IMR-90 (cell line): ENCODE measurements around the gene BFSP1. TPM values are rescaled to one million over a fixed set of nuclear protein-coding genes. Genes with fewer than 3 reads are reported as not detected.

Source experiments
- ATAC-seq: fragments of 200-7000 bp; cut with Tn5 transposase; 2 replicates; pipeline ENCODE4 v1.9.1; 2020; ENCODE audit warnings: low read depth, mild to moderate bottlenecking, moderate library complexity
- BruUV-seq: library from RNA; stranded (reverse); fragments of 400-500 nt; replicated peaks from 2 replicates; lab custom pipeline; 2021; lab: Mats Ljungman, UMichigan
- CTCF ChIA-PET: fragments of 300-600 bp; formaldehyde crosslinking; extraction: SDS; loops from one replicate; lab custom pipeline; 2021; ENCODE audit warnings: antibody characterized with exemption; lab: Yijun Ruan, JAX
- POLR2A ChIA-PET: fragments of 300-600 bp; sonication (Branson Sonifier 250); formaldehyde crosslinking; loops from one replicate; lab custom pipeline; 2022; ENCODE audit warnings: antibody characterized with exemption; ENCODE audit not compliant: unreplicated experiment; lab: Charles Lee
- DNase-seq: peaks from one replicate; pipeline ENCODE4 v3.0.0; 2013
- H2AFZ ChIP-seq: replicated peaks from 2 replicates; pipeline ENCODE3; 2013; ENCODE audit warnings: low read length, mild to moderate bottlenecking; ENCODE audit not compliant: poor library complexity
- H2AK5ac ChIP-seq: 2 replicates; pipeline ENCODE4 v1.6.1; 2013; ENCODE audit warnings: low read depth, low read length, inconsistent platforms
- H2AK9ac ChIP-seq: replicated peaks from 2 replicates; pipeline ENCODE3; 2013; ENCODE audit warnings: mild to moderate bottlenecking, low read depth, low read length, moderate library complexity; ENCODE audit not compliant: poor library complexity
- H2BK120ac ChIP-seq: 2 replicates; pipeline ENCODE4 v1.6.1; 2013; ENCODE audit warnings: low read depth, low read length, inconsistent platforms
- H2BK15ac ChIP-seq: 3 replicates; pipeline ENCODE4 v1.6.1; 2013; ENCODE audit warnings: low read depth, low read length, inconsistent platforms
- H2BK20ac ChIP-seq: 2 replicates; pipeline ENCODE4 v1.6.1; 2013; ENCODE audit warnings: low read depth, mild to moderate bottlenecking, inconsistent platforms, low read length, moderate library complexity
- H2BK5ac ChIP-seq: 2 replicates; pipeline ENCODE4 v1.6.1; 2013; ENCODE audit warnings: mild to moderate bottlenecking, low read depth, low read length, inconsistent platforms; ENCODE audit not compliant: poor library complexity, severe bottlenecking
- H3K14ac ChIP-seq: replicated peaks from 2 replicates; pipeline ENCODE4 v1.6.1; 2013; ENCODE audit warnings: low read depth, low read length, inconsistent platforms
- H3K18ac ChIP-seq: 2 replicates; pipeline ENCODE4 v1.6.1; 2013; ENCODE audit warnings: low read depth, low read length, control low read depth
- H3K23ac ChIP-seq: 2 replicates; pipeline ENCODE4 v1.6.1; 2013; ENCODE audit warnings: low read depth, low read length, inconsistent platforms
- H3K27ac ChIP-seq: 2 replicates; pipeline ENCODE4 v1.5.1; 2013; ENCODE audit warnings: mild to moderate bottlenecking, control low read depth, low read length; ENCODE audit not compliant: insufficient read depth
- H3K27me3 ChIP-seq: 2 replicates; pipeline ENCODE4 v1.6.1; 2013; ENCODE audit warnings: low read length; ENCODE audit not compliant: control insufficient read depth, insufficient read depth
- H3K36me3 ChIP-seq: 2 replicates; pipeline ENCODE4 v1.6.1; 2013; ENCODE audit warnings: low read length, mixed read lengths; ENCODE audit not compliant: control insufficient read depth, insufficient read depth
- H3K4ac ChIP-seq: 2 replicates; pipeline ENCODE4 v1.6.1; 2013; ENCODE audit warnings: low read depth, low read length, inconsistent platforms
- H3K4me1 ChIP-seq: 2 replicates; pipeline ENCODE4 v1.6.1; 2013; ENCODE audit warnings: low read length, mixed read lengths; ENCODE audit not compliant: control insufficient read depth, insufficient read depth
- H3K4me2 ChIP-seq: 2 replicates; pipeline ENCODE4 v1.6.1; 2013; ENCODE audit warnings: low read depth, mild to moderate bottlenecking, control low read depth, low read length, moderate library complexity
- H3K4me3 ChIP-seq: 2 replicates; pipeline ENCODE4 v1.5.1; 2013; ENCODE audit warnings: low read depth, mild to moderate bottlenecking, control low read depth, low read length, moderate library complexity; ENCODE audit not compliant: insufficient read depth
- H3K56ac ChIP-seq: 2 replicates; pipeline ENCODE4 v1.6.1; 2013; ENCODE audit warnings: low read length, inconsistent platforms; ENCODE audit not compliant: insufficient read depth; ENCODE audit errors: extremely low read depth
- H3K79me1 ChIP-seq, 2 experiments: 2 replicates each; pipeline ENCODE4 v1.6.1; 2013; ENCODE audit warnings: low read length in 2 of 2, inconsistent platforms in 1 of 2, low read depth in 1 of 2
- H3K9ac ChIP-seq: 2 replicates; pipeline ENCODE4 v1.6.1; 2013; ENCODE audit warnings: low read depth, low read length, control low read depth
- H3K9me1 ChIP-seq: 2 replicates; pipeline ENCODE4 v1.6.1; 2013; ENCODE audit warnings: low read length, inconsistent platforms; ENCODE audit not compliant: insufficient read depth
- H3K9me3 ChIP-seq: 2 replicates; pipeline ENCODE4 v1.6.1; 2013; ENCODE audit warnings: low read length; ENCODE audit not compliant: control insufficient read depth, insufficient read depth
- H4K20me1 ChIP-seq: 2 replicates; pipeline ENCODE4 v1.6.1; 2013; ENCODE audit warnings: low read length, inconsistent platforms; ENCODE audit not compliant: insufficient read depth
- H4K5ac ChIP-seq: 2 replicates; pipeline ENCODE4 v1.6.1; 2013; ENCODE audit warnings: mild to moderate bottlenecking, low read depth, low read length, control low read depth
- H4K8ac ChIP-seq, 2 experiments: 2 replicates each; pipeline ENCODE4 v1.6.1; 2013; ENCODE audit warnings: low read depth in 2 of 2, low read length in 2 of 2, control low read depth in 1 of 2, inconsistent platforms in 1 of 2
- H4K91ac ChIP-seq: 2 replicates; pipeline ENCODE4 v1.6.1; 2013; ENCODE audit warnings: low read depth, low read length, inconsistent platforms; ENCODE audit not compliant: insufficient read depth
- CEBPB ChIP-seq: IDR thresholded peaks from 2 replicates; pipeline ENCODE4 v1.6.1; 2012; ENCODE audit warnings: low read depth, low read length, improper control_type of control experiment
- CHD1 ChIP-seq: IDR thresholded peaks from 2 replicates; pipeline ENCODE4 v1.6.1; 2012; ENCODE audit warnings: low read depth, low read length, improper control_type of control experiment
- FOS ChIP-seq: fragments of 150-350 bp; IDR thresholded peaks from 2 replicates; pipeline ENCODE4 v1.6.1; 2016; ENCODE audit warnings: low read depth, low read length
- MAZ ChIP-seq: IDR thresholded peaks from 2 replicates; pipeline ENCODE4 v1.6.1; 2012; ENCODE audit warnings: low read depth, mild to moderate bottlenecking, low read length, improper control_type of control experiment, moderate library complexity, borderline replicate concordance
- MXI1 ChIP-seq: IDR thresholded peaks from 2 replicates; pipeline ENCODE4 v1.6.1; 2012; ENCODE audit warnings: low read depth, mild to moderate bottlenecking, low read length, moderate library complexity, borderline replicate concordance
- POLR2A ChIP-seq: IDR thresholded peaks from 2 replicates; pipeline ENCODE4 v1.6.1; 2012; ENCODE audit warnings: mild to moderate bottlenecking, low read depth, low read length
- RCOR1 ChIP-seq: IDR thresholded peaks from 2 replicates; pipeline ENCODE4 v1.6.1; 2012; ENCODE audit warnings: mild to moderate bottlenecking, low read length, improper control_type of control experiment; ENCODE audit not compliant: insufficient replicate concordance
- SMC3 ChIP-seq: fragments of 150-350 bp; IDR thresholded peaks from 2 replicates; pipeline ENCODE4 v1.6.1; 2016; ENCODE audit warnings: low read depth, mild to moderate bottlenecking, antibody characterized with exemption, low read length, moderate library complexity
- WGBS, 2 experiments: methylation state at CpG; one replicate each; pipeline versions ENCODE4 v1.1.5 to v1.1.7; 2013; ENCODE audit warnings: missing lambda C conversion rate in 2 of 2; ENCODE audit not compliant: insufficient read length in 1 of 2; ENCODE audit errors: extremely low coverage in 2 of 2; 5-methylcytosine and 5-hydroxymethylcytosine counted together
- dilution Hi-C: fragments of 300-500 bp; cut with HindIII; formaldehyde crosslinking; loops from one replicate; pipeline ENCODE4 v1.14.3; 2018; ENCODE audit warnings: low sequenced_read_pairs; ENCODE audit not compliant: unreplicated experiment
- in situ Hi-C: fragments of 300-500 bp; cut with MboI; formaldehyde crosslinking; loops from 3 replicates; pipeline ENCODE4 v1.14.3; 2019; ENCODE audit warnings: low sequenced_read_pairs, inconsistent platforms, mixed read lengths
- intact Hi-C: fragments of 100-400 bp; cut with micrococcal nuclease; formaldehyde crosslinking; loops from 2 replicates; pipeline ENCODE4 v1.10.0; 2022
- polyA plus RNA-seq, 3 experiments: library from polyadenylated mRNA; depleted of rRNA; stranded (reverse); fragments of >200 nt; gene quantifications; 2 replicates each; pipeline ENCODE4 v1.2.3, GENCODE V29; 2012; ENCODE audit warnings: low replicate concordance in 1 of 3
- total RNA-seq: library from RNA; depleted of rRNA; stranded (reverse); fragments of >200 nt; gene quantifications from 2 replicates; pipeline ENCODE4 v1.2.3, GENCODE V29; 2012
- TF ChIP-seq, protein P1 (sequence below): fragments of 150-350 bp; IDR thresholded peaks from 2 replicates; pipeline ENCODE4 v1.6.1; 2017; ENCODE audit warnings: mild to moderate bottlenecking, antibody characterized with exemption, low read length, low read depth
- TF ChIP-seq, protein P2 (sequence below): conservative IDR thresholded peaks from 2 replicates; pipeline ENCODE4 v1.5.1; 2012; ENCODE audit warnings: mild to moderate bottlenecking, low read depth, low read length, improper control_type of control experiment
- TF ChIP-seq, protein P3 (sequence below): fragments of 150-350 bp; IDR thresholded peaks from 2 replicates; pipeline ENCODE4 v1.6.1; 2016; ENCODE audit warnings: low read depth, mild to moderate bottlenecking, low read length, moderate library complexity, borderline replicate concordance

Gene BFSP1
- total and polyA plus RNA-seq, 2 of the 4 experiments (the other 2 are of a cell fraction) = 1.1 to 2.0 TPM

DNA sequence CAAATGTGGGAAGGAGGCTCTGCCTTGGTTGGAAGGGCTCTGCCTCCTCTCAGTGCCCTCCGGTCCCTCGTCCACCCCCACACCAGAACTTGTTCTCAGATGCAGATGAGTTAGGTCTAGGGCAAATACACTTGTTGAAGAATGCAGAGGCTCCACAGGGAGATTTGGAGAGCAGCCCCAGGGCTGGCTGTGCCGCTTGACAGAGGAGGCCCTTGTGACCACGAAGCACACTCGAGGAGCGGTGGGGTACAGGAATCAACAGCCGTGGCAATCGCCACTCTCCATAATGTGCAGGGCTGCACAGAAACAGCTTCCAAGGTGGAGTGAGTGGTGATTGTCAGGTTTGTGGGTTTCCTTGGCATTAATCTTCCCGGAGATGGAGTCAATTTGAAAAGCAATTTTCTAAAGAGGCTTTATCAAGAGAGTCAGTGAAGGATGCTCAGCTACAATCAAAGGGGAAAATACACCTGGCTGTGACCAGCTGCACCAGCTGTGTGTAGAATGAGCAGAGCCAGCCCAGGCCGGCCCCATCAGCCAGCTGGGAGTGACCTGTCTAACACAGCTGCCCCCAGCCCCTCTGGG lies 59.5 kb downstream of the BFSP1 start:
- no peak overlapping the region for H3K14ac ChIP-seq
- no peak overlapping the region for H3K18ac ChIP-seq
- H3K9ac ChIP-seq = no peak overlapping the region
- dilution Hi-C loops (no loop called here), intact Hi-C loops (no loop called here), in situ Hi-C loops (no loop called here)
- H3K4me1 ChIP-seq = no peaks in the 10 kb centered on the region
- H3K4me3 ChIP-seq = no peak overlapping the region
- no peak overlapping the region for H3K23ac ChIP-seq
- POLR2A ChIA-PET = no interaction called here
- no peak for TF ChIP-seq MXI1
- no peak for TF ChIP-seq CEBPB
- TF ChIP-seq, protein P1, sequence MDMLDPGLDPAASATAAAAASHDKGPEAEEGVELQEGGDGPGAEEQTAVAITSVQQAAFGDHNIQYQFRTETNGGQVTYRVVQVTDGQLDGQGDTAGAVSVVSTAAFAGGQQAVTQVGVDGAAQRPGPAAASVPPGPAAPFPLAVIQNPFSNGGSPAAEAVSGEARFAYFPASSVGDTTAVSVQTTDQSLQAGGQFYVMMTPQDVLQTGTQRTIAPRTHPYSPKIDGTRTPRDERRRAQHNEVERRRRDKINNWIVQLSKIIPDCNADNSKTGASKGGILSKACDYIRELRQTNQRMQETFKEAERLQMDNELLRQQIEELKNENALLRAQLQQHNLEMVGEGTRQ = no peak
- TF ChIP-seq, protein P2, sequence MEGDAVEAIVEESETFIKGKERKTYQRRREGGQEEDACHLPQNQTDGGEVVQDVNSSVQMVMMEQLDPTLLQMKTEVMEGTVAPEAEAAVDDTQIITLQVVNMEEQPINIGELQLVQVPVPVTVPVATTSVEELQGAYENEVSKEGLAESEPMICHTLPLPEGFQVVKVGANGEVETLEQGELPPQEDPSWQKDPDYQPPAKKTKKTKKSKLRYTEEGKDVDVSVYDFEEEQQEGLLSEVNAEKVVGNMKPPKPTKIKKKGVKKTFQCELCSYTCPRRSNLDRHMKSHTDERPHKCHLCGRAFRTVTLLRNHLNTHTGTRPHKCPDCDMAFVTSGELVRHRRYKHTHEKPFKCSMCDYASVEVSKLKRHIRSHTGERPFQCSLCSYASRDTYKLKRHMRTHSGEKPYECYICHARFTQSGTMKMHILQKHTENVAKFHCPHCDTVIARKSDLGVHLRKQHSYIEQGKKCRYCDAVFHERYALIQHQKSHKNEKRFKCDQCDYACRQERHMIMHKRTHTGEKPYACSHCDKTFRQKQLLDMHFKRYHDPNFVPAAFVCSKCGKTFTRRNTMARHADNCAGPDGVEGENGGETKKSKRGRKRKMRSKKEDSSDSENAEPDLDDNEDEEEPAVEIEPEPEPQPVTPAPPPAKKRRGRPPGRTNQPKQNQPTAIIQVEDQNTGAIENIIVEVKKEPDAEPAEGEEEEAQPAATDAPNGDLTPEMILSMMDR = no peak
- TF ChIP-seq SMC3 = no peak
- no peak for TF ChIP-seq RCOR1
- no peak for TF ChIP-seq FOS
- no peak for TF ChIP-seq CHD1
- TF ChIP-seq, protein P3, sequence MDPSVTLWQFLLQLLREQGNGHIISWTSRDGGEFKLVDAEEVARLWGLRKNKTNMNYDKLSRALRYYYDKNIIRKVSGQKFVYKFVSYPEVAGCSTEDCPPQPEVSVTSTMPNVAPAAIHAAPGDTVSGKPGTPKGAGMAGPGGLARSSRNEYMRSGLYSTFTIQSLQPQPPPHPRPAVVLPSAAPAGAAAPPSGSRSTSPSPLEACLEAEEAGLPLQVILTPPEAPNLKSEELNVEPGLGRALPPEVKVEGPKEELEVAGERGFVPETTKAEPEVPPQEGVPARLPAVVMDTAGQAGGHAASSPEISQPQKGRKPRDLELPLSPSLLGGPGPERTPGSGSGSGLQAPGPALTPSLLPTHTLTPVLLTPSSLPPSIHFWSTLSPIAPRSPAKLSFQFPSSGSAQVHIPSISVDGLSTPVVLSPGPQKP = no peak
- TF ChIP-seq POLR2A = no peak
- TF ChIP-seq MAZ = no peak
- BruUV-seq = no TSS peak
- no peak overlapping the region for H2BK15ac ChIP-seq
- H3K56ac ChIP-seq = no peak overlapping the region
- H2BK20ac ChIP-seq = no peak overlapping the region
- no peak overlapping the region for H2AFZ ChIP-seq
- no peaks in the 10 kb centered on the region for H3K9me1 ChIP-seq
- H2AK9ac ChIP-seq = no peak overlapping the region
- H4K91ac ChIP-seq = no peak overlapping the region
- no CpG with 5 or more reads among the region's 10 CpGs for WGBS, 2 experiments
- no peak for ATAC-seq
- no peaks in the 10 kb centered on the region for H4K20me1 ChIP-seq
- no peak overlapping the region for H2BK5ac ChIP-seq
- no peak for DNase-seq
- H3K4me2 ChIP-seq = no peak overlapping the region
- H4K5ac ChIP-seq = no peak overlapping the region
- H3K36me3 ChIP-seq = no peaks in the 10 kb centered on the region
- H3K27ac ChIP-seq = no peak overlapping the region
- H3K4ac ChIP-seq = no peak overlapping the region
- H4K8ac ChIP-seq = no peak overlapping the region
- H3K79me1 ChIP-seq = no peaks in the 10 kb centered on the region
- peaks cover 15% of the 10 kb centered on the region for H3K27me3 ChIP-seq
- no peak overlapping the region for H2BK120ac ChIP-seq
- H3K9me3 ChIP-seq = no peaks in the 10 kb centered on the region
- CTCF ChIA-PET = no interaction called here
- no peak overlapping the region for H2AK5ac ChIP-seq
